Prostate gland (tissue), 2 donors: Measurements from ENCODE around the gene RAD17. TPM values are rescaled to one million over a fixed set of nuclear protein-coding genes. Genes with fewer than 3 reads are reported as not detected.
"Not testable (repeated sequence)": the region's sequence is repeated elsewhere in the genome, so short reads cannot be mapped to it uniquely, and the experiment has no call there.

Experiments
- DNase-seq: peaks from one replicate; pipeline ENCODE4 v3.0.0-alpha.2; 2019; ENCODE audit warnings: low spot score
- H3K27ac ChIP-seq, 2 donors: fragments of 200-600 bp; sonication (generic); 2 replicates each; pipeline ENCODE4 v1.5.1; 2017 to 2019
- H3K27me3 ChIP-seq: fragments of 200-600 bp; sonication (generic); replicated peaks from 2 replicates; pipeline ENCODE4 v1.5.1; 2019; ENCODE audit not compliant: insufficient read depth
- H3K36me3 ChIP-seq, 2 donors: fragments of 200-600 bp; sonication (generic); 1 replicate in 1 of 2; 2 replicates in 1 of 2; pipeline versions ENCODE4 v1.5.1 to v1.8.1; 2017 to 2019
- H3K4me1 ChIP-seq: fragments of 200-600 bp; sonication (generic); replicated peaks from 2 replicates; pipeline ENCODE4 v1.5.1; 2019
- H3K4me3 ChIP-seq, 2 donors: fragments of 200-600 bp; sonication (generic); 2 replicates each; pipeline ENCODE4 v1.5.1; 2017 to 2019
- H3K9me3 ChIP-seq: fragments of 200-600 bp; sonication (generic); 2 replicates; pipeline ENCODE4 v1.5.1; 2017
- POLR2A ChIP-seq: fragments of 450-650 bp; IDR thresholded peaks from one replicate; pipeline ENCODE4 v1.6.1; 2016; ENCODE audit warnings: antibody characterized with exemption, mild to moderate bottlenecking
- POLR2AphosphoS5 ChIP-seq: sonication (generic); formaldehyde crosslinking; IDR thresholded peaks from one replicate; pipeline ENCODE4 v1.6.1; 2017; ENCODE audit warnings: antibody characterized with exemption
- WGBS: methylation state at CpG from one replicate; pipeline ENCODE4 v1.1.5; 2018; 5-methylcytosine and 5-hydroxymethylcytosine counted together
- intact Hi-C: fragments of 100-400 bp; cut with DNase I; formaldehyde crosslinking; loops from one replicate; pipeline ENCODE4 v1.14.2; 2022
- total RNA-seq, 2 donors: library from RNA; depleted of rRNA; stranded (reverse); fragments of >200 nt; gene quantifications; one replicate each; pipeline ENCODE4 v1.1.0, GENCODE V29; 2016

Gene RAD17
- total RNA-seq, 2 donors from 2014 or later, result 28.8 to 29.5 TPM

DNA sequence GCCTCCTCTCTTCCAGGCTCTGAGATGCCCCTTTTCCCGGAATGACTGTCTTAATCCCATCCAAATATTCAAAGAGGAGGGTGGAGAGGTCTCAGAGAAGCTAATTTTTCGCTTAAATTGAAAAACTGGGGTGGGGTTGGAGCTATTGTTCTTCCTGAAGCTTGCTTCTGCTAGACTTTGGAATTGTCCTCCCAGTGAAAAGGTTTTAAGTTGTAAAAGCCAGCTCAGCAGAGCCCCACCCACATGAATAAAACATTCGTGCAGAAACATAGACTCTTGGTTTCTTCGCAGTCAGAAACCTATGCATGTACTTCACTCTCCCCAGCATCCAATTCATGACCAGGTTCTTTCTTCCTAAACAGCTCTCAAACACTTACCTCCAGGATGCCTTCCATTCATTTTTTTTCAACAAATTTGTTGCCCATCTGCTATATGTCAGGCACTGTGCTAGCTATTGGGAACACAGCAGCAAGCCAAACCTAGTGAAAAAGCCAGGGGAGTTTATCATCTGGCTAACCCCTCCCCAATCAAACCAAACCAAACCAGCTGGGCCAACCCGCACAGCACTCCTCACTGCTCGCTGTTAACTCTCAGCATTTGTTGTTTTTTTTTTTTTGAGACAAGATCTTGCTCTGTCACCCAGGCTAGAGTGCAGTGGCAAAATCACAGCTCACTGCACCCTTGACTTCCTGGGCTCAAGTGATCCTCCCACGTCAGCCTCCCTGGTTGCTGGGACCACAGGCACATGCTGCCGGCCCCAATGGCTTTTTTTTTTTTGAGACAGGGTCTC is 85.0 kb downstream of the RAD17 start:
- WGBS, result 65% methylated on average over 8 of the region's 8 CpGs
- no peak for TF ChIP-seq POLR2A
- DNase-seq, result no peak

GRCh38 chr5:69455428-69455988 is 85.9 kb downstream of the RAD17 start:
- H3K36me3 ChIP-seq, DNase-seq, H3K4me1 ChIP-seq, intact Hi-C loops, H3K27ac ChIP-seq, H3K4me3 ChIP-seq, H3K9me3 ChIP-seq, H3K27me3 ChIP-seq: not testable (repeated sequence)
- WGBS, result 92% methylated on average over 7 of the region's 7 CpGs

More for the DNA sequence above, 85.0 kb downstream of the RAD17 start:
- H3K27ac ChIP-seq, result no peak overlapping the region
- H3K27me3 ChIP-seq, result no peaks in the 10 kb centered on the region
- no peaks in the 10 kb centered on the region for H3K9me3 ChIP-seq
- H3K36me3 ChIP-seq, result no peaks in the 10 kb centered on the region
- no peaks in the 10 kb centered on the region for H3K4me1 ChIP-seq
- intact Hi-C loops, result no loop called here
- H3K4me3 ChIP-seq, result no peak overlapping the region

- no peaks in the 10 kb centered on the region for H3K27me3 ChIP-seq
- no peaks in the 10 kb centered on the region for H3K4me1 ChIP-seq
- H3K9me3 ChIP-seq, result no peaks in the 10 kb centered on the region
- H3K36me3 ChIP-seq, result no peaks in the 10 kb centered on the region
- intact Hi-C loops, result no loop called here
- TF ChIP-seq POLR2AphosphoS5, result no peak
- no peak overlapping the region for H3K4me3 ChIP-seq
- H3K27ac ChIP-seq, result no peak overlapping the region
- WGBS, result 93% methylated on average over 1 of the region's 1 CpG
- no peak for DNase-seq
Observed at GRCh38 chr5:69462170-69462569, 92.6 kb downstream of the RAD17 start.

Other genes with a start within 250 kb of the RAD17 start
- gene CCNB1, start 202.7 kb upstream of the RAD17 start, total RNA-seq, result 10 to 100 TPM in 1 of 2 donors, 1 to 10 TPM in 1; 9.7 to 24.3 TPM
- 10 to 100 TPM in 1 of 2 donors, 1 to 10 TPM in 1; 5.3 to 17.4 TPM for gene CENPH, start 180.2 kb upstream of the RAD17 start, total RNA-seq
- gene CDK7, start 134.9 kb upstream of the RAD17 start, total RNA-seq, result 10 to 100 TPM; 25.5 to 99.1 TPM
- gene CCDC125, start 37.0 kb upstream of the RAD17 start, total RNA-seq, result 10 to 100 TPM; 12.9 to 21.7 TPM
- gene AK6, start 298 bp upstream of the RAD17 start, total RNA-seq, result 10 to 100 TPM; 21.3 to 33.0 TPM
- 10 to 100 TPM; 32.2 to 50.1 TPM for gene TAF9, start 298 bp upstream of the RAD17 start, total RNA-seq
- gene MARVELD2, start 45.3 kb downstream of the RAD17 start, total RNA-seq, result 10 to 100 TPM in 1 of 2 donors, 1 to 10 TPM in 1; 9.5 to 30.1 TPM
- 10 to 100 TPM; 20.2 to 26.8 TPM for gene OCLN, start 123.0 kb downstream of the RAD17 start, total RNA-seq
- gene GTF2H2C, start 190.4 kb downstream of the RAD17 start, total RNA-seq, result 10 to 100 TPM; 16.3 to 29.6 TPM